Hepatocyte (in vitro differentiated cells): ENCODE measurements around the gene FLCN.

ENCODE experiments used
- CTCF ChIP-seq: fragments of 200-600 bp; sonication (generic); IDR thresholded peaks from 2 replicates; pipeline ENCODE4 v1.5.1; 2016; ENCODE audit warnings: antibody characterized with exemption, mild to moderate bottlenecking; ENCODE audit not compliant: poor library complexity
- EZH2 ChIP-seq: fragments of 200-600 bp; sonication (generic); IDR thresholded peaks from 2 replicates; pipeline ENCODE4 v1.6.1; 2016; ENCODE audit warnings: antibody characterized with exemption, mild to moderate bottlenecking, borderline replicate concordance
- EZH2phosphoT487 ChIP-seq: fragments of 200-600 bp; sonication (generic); IDR thresholded peaks from one replicate; pipeline ENCODE4 v1.6.1; 2018; ENCODE audit warnings: antibody characterized with exemption, mild to moderate bottlenecking, low read depth, moderate library complexity; ENCODE audit not compliant: unreplicated experiment, severe bottlenecking

DNA sequence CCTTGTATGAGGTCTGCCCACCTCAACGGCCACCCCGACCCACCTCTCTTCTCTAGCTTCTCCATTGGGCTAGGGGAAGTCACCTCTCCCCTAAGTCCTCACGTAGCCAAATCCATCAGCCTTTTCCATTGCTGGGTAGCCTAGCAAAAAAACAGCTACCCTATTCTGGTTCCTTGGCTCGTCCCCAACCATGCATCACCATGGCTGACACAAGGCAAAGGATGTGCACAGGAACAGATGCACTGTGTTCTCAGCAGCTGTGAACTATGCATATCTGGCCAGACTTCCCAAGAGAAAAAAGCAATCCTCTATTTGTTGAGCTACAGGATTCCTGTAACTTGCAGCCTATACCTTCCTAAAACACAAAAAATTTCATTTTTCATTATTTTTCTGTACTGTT, 22.0 kb upstream of the FLCN start:
- no peak for TF ChIP-seq EZH2phosphoT487
- TF ChIP-seq CTCF = no peak
- TF ChIP-seq EZH2 = no peak
